HEK293 (cell line): ENCODE data around the gene CDADC1.
A peak's percentile ranks its signal among the peaks of the same experiment; 100 is the strongest.

Experiments
- CTCF ChIA-PET: fragments of 350-600 bp; formaldehyde crosslinking; extraction: SDS; loops from one replicate; lab custom pipeline; 2021; ENCODE audit warnings: antibody characterized with exemption; lab: Yijun Ruan, JAX
- POLR2A ChIA-PET: fragments of 300-600 bp; formaldehyde crosslinking; extraction: SDS; loops from one replicate; lab custom pipeline; 2020; ENCODE audit warnings: antibody characterized with exemption, inconsistent platforms; lab: Yijun Ruan, JAX
- H3K27ac ChIP-seq: fragments of 200-500 bp; sonication (Bioruptor generic); 2 replicates; pipeline ENCODE4 v1.5.1; 2014; ENCODE audit warnings: low read depth, low read length, control low read depth, inconsistent platforms; ENCODE audit errors: extremely low read depth
- H3K36me3 ChIP-seq, 2 experiments: fragments of 200-500 bp in 1 of 2; sonication (Bioruptor generic) in 1 of 2; 1 replicate in 1 of 2; 2 replicates in 1 of 2; pipeline ENCODE4 v1.5.1; 2014 to 2017; ENCODE audit warnings: inconsistent platforms in 2 of 2, low read length in 2 of 2; ENCODE audit not compliant: control insufficient read depth in 2 of 2, insufficient read depth in 1 of 2
- H3K4me1 ChIP-seq: fragments of 200-500 bp; sonication (Bioruptor generic); 2 replicates; pipeline ENCODE4 v1.5.1; 2014; ENCODE audit warnings: mild to moderate bottlenecking, low read length, inconsistent platforms; ENCODE audit not compliant: control insufficient read depth, insufficient read depth
- H3K4me3 ChIP-seq: 2 replicates; pipeline ENCODE4 v1.5.1; 2011; ENCODE audit warnings: low read depth, mild to moderate bottlenecking, control low read depth, low read length, moderate library complexity
- H3K9me3 ChIP-seq: fragments of 200-500 bp; sonication (Bioruptor generic); 2 replicates; pipeline ENCODE4 v1.5.1; 2014; ENCODE audit warnings: low read depth, low read length, inconsistent platforms; ENCODE audit not compliant: control insufficient read depth, insufficient read depth
- BCL11A ChIP-seq: fragments of 450-650 bp; formaldehyde crosslinking; IDR thresholded peaks from 2 replicates; pipeline ENCODE4 v1.5.1; 2016; ENCODE audit warnings: low read depth, missing biosample characterization, missing genetic modification characterization
- HIC1 ChIP-seq: fragments of 450-650 bp; formaldehyde crosslinking; IDR thresholded peaks from 2 replicates; pipeline ENCODE4 v1.5.1; 2016; ENCODE audit warnings: missing biosample characterization, missing genetic modification characterization
- HOXA7 ChIP-seq: sonication (generic); formaldehyde crosslinking; IDR thresholded peaks from 2 replicates; pipeline ENCODE4 v1.8.1; 2022; ENCODE audit warnings: missing genetic modification reagents, borderline replicate concordance
- PRDM1 ChIP-seq: fragments of 450-650 bp; formaldehyde crosslinking; IDR thresholded peaks from 2 replicates; pipeline ENCODE4; 2016; ENCODE audit warnings: missing biosample characterization, missing genetic modification characterization
- YY2 ChIP-seq: fragments of 450-650 bp; formaldehyde crosslinking; IDR thresholded peaks from 2 replicates; pipeline ENCODE4 v1.5.1; 2016; ENCODE audit warnings: missing biosample characterization, missing genetic modification characterization
- ZNF114 ChIP-seq: fragments of 450-650 bp; formaldehyde crosslinking; IDR thresholded peaks from 2 replicates; pipeline ENCODE4 v1.5.0; 2017; ENCODE audit warnings: missing biosample characterization, missing genetic modification characterization
- ZNF16 ChIP-seq: fragments of 450-650 bp; formaldehyde crosslinking; IDR thresholded peaks from 2 replicates; pipeline ENCODE4 v1.5.1; 2016; ENCODE audit warnings: low read depth, missing biosample characterization, missing genetic modification characterization
- ZNF19 ChIP-seq: fragments of 450-650 bp; formaldehyde crosslinking; IDR thresholded peaks from 2 replicates; pipeline ENCODE4; 2016; ENCODE audit warnings: missing biosample characterization, missing genetic modification characterization, low read depth
- ZNF202 ChIP-seq: fragments of 450-650 bp; formaldehyde crosslinking; IDR thresholded peaks from 2 replicates; pipeline ENCODE4 v1.5.1; 2016; ENCODE audit warnings: missing biosample characterization, missing genetic modification characterization, borderline replicate concordance
- ZNF211 ChIP-seq: fragments of 450-650 bp; formaldehyde crosslinking; IDR thresholded peaks from 2 replicates; pipeline ENCODE4 v1.5.1; 2016; ENCODE audit warnings: low read depth, missing biosample characterization, missing genetic modification characterization
- ZNF530 ChIP-seq: fragments of 450-650 bp; formaldehyde crosslinking; IDR thresholded peaks from 2 replicates; pipeline ENCODE4 v1.5.1; 2016; ENCODE audit warnings: low read depth, missing biosample characterization, missing genetic modification characterization
- ZNF624 ChIP-seq: fragments of 450-650 bp; formaldehyde crosslinking; IDR thresholded peaks from 2 replicates; pipeline ENCODE4 v1.5.1; 2017; ENCODE audit warnings: missing biosample characterization, missing genetic modification characterization
- ZNF747 ChIP-seq: fragments of 450-650 bp; formaldehyde crosslinking; IDR thresholded peaks from 2 replicates; pipeline ENCODE4 v1.5.1; 2016; ENCODE audit warnings: missing biosample characterization, missing genetic modification characterization
- ZNF768 ChIP-seq: fragments of 450-650 bp; formaldehyde crosslinking; IDR thresholded peaks from 2 replicates; pipeline ENCODE4 v1.5.1; 2018; ENCODE audit warnings: missing biosample characterization, mild to moderate bottlenecking, missing genetic modification characterization
- ZNF792 ChIP-seq: fragments of 450-650 bp; formaldehyde crosslinking; IDR thresholded peaks from 2 replicates; pipeline ENCODE4 v1.5.1; 2016; ENCODE audit warnings: missing biosample characterization, missing genetic modification characterization
- TF ChIP-seq, protein P1 (sequence below): fragments of 450-650 bp; formaldehyde crosslinking; conservative IDR thresholded peaks from 2 replicates; pipeline ENCODE4 v1.5.1; 2016; ENCODE audit warnings: low read depth, missing biosample characterization, missing genetic modification characterization
- TF ChIP-seq, protein P2 (sequence below): fragments of 450-650 bp; formaldehyde crosslinking; IDR thresholded peaks from 2 replicates; pipeline ENCODE4 v1.5.1; 2017; ENCODE audit warnings: missing biosample characterization, mild to moderate bottlenecking, missing genetic modification characterization, moderate library complexity
- TF ChIP-seq, protein P3 (sequence below): fragments of 450-650 bp; formaldehyde crosslinking; IDR thresholded peaks from 2 replicates; pipeline ENCODE4 v1.5.1; 2017; ENCODE audit warnings: missing biosample characterization, missing genetic modification characterization
- TF ChIP-seq, protein P4 (sequence below): fragments of 450-650 bp; formaldehyde crosslinking; IDR thresholded peaks from 2 replicates; pipeline ENCODE4 v1.5.1; 2017; ENCODE audit warnings: missing biosample characterization, missing genetic modification characterization

The CDADC1 gene

DNA sequence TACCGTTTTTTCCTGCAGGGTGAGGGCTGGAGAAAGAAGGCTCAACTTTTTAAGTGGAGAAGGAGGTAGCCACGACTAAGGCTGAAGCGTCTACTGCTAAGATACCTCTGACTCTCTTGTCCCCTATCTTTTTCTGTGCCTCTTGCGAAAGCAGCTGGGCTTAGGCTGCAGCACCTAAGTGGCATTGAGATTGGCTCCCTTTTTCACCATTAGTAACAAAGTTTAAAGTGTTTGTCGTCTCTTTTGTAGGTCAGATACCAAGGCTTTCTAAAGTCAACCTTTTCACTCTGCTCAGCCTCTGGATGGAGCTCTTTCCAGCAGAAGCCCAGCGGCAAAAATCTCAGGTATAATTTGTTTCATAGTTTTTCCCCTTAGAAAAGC, 887 bp downstream of the CDADC1 start:
- peak overlapping the region; percentile 83 for H3K4me3 ChIP-seq
- H3K9me3 ChIP-seq = no peaks in the 10 kb centered on the region
- CTCF ChIA-PET = interaction anchor here (0.7 to 1.4 kb wide), 2 partner anchors 26 to 32 kb away, joined by 3 read pairs; no protein-coding TSS in a partner anchor
- TF ChIP-seq HIC1 (tag by site-specific recombination) (no peak), ZNF211 (tag by site-specific recombination) (no peak)
- TF ChIP-seq, protein P1, sequence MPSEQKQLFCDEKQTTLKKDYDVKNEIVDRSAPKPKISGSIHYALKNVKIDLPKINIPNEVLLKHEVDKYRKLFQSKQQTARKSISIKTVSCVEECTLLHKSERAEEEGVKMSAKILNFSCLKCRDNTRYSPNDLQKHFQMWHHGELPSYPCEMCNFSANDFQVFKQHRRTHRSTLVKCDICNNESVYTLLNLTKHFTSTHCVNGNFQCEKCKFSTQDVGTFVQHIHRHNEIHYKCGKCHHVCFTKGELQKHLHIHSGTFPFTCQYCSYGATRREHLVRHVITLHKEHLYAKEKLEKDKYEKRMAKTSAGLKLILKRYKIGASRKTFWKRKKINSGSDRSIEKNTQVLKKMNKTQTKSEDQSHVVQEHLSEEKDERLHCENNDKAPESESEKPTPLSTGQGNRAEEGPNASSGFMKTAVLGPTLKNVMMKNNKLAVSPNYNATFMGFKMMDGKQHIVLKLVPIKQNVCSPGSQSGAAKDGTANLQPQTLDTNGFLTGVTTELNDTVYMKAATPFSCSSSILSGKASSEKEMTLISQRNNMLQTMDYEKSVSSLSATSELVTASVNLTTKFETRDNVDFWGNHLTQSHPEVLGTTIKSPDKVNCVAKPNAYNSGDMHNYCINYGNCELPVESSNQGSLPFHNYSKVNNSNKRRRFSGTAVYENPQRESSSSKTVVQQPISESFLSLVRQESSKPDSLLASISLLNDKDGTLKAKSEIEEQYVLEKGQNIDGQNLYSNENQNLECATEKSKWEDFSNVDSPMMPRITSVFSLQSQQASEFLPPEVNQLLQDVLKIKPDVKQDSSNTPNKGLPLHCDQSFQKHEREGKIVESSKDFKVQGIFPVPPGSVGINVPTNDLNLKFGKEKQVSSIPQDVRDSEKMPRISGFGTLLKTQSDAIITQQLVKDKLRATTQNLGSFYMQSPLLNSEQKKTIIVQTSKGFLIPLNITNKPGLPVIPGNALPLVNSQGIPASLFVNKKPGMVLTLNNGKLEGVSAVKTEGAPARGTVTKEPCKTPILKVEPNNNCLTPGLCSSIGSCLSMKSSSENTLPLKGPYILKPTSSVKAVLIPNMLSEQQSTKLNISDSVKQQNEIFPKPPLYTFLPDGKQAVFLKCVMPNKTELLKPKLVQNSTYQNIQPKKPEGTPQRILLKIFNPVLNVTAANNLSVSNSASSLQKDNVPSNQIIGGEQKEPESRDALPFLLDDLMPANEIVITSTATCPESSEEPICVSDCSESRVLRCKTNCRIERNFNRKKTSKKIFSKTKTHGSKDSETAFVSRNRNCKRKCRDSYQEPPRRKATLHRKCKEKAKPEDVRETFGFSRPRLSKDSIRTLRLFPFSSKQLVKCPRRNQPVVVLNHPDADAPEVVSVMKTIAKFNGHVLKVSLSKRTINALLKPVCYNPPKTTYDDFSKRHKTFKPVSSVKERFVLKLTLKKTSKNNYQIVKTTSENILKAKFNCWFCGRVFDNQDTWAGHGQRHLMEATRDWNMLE = no peak
- POLR2A ChIA-PET = interaction anchor here (1.0 kb wide), 1 partner anchor 272 kb away, joined by 4 read pairs; the partner anchor contains the start of gene FNDC3A
- 0 out of 2 replicates have a peak, but pooled peaks cover 2% of the 10 kb centered on the region for H3K4me1 ChIP-seq
- peaks cover 0 to 4% of the 10 kb centered on the region in 2 experiments; a peak in 2 of 3 replicates for H3K36me3 ChIP-seq
- H3K27ac ChIP-seq = peak overlapping the region; percentile 74; the same call in 1 of the 2 replicates

GRCh38 chr13:49251326-49251725, 3.6 kb downstream of the CDADC1 start:
- CTCF ChIA-PET = interaction anchor here (0.8 kb wide), 1 partner anchor 29 kb away, joined by 3 read pairs; no protein-coding TSS in a partner anchor
- 0 out of 2 replicates have a peak, but pooled peaks cover 2% of the 10 kb centered on the region for H3K4me1 ChIP-seq
- POLR2A ChIA-PET = no interaction called here
- no peak overlapping the region for H3K4me3 ChIP-seq
- H3K9me3 ChIP-seq = no peaks in the 10 kb centered on the region
- TF ChIP-seq ZNF19 (tag by site-specific recombination) = no peak
- TF ChIP-seq ZNF202 (tag by site-specific recombination) = no peak
- no peak for TF ChIP-seq ZNF530 (tag by site-specific recombination)
- TF ChIP-seq, protein P2, sequence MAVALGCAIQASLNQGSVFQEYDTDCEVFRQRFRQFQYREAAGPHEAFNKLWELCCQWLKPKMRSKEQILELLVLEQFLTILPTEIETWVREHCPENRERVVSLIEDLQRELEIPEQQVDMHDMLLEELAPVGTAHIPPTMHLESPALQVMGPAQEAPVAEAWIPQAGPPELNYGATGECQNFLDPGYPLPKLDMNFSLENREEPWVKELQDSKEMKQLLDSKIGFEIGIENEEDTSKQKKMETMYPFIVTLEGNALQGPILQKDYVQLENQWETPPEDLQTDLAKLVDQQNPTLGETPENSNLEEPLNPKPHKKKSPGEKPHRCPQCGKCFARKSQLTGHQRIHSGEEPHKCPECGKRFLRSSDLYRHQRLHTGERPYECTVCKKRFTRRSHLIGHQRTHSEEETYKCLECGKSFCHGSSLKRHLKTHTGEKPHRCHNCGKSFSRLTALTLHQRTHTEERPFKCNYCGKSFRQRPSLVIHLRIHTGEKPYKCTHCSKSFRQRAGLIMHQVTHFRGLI = no peak
- TF ChIP-seq ZNF792 = no peak
- no peak for TF ChIP-seq ZNF768 (tag by site-specific recombination)
- no peak for TF ChIP-seq ZNF624 (tag by site-specific recombination)
- TF ChIP-seq HOXA7 (CRISPR knock-in tag) = no peak
- no peak for TF ChIP-seq ZNF114 (tag by site-specific recombination)
- TF ChIP-seq BCL11A (tag by site-specific recombination) = no peak
- TF ChIP-seq, protein P3, sequence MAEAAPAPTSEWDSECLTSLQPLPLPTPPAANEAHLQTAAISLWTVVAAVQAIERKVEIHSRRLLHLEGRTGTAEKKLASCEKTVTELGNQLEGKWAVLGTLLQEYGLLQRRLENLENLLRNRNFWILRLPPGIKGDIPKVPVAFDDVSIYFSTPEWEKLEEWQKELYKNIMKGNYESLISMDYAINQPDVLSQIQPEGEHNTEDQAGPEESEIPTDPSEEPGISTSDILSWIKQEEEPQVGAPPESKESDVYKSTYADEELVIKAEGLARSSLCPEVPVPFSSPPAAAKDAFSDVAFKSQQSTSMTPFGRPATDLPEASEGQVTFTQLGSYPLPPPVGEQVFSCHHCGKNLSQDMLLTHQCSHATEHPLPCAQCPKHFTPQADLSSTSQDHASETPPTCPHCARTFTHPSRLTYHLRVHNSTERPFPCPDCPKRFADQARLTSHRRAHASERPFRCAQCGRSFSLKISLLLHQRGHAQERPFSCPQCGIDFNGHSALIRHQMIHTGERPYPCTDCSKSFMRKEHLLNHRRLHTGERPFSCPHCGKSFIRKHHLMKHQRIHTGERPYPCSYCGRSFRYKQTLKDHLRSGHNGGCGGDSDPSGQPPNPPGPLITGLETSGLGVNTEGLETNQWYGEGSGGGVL (tag by site-specific recombination) = no peak
- no peak for TF ChIP-seq PRDM1 (tag by site-specific recombination)
- no peak for TF ChIP-seq ZNF16 (tag by site-specific recombination)
- no peak for TF ChIP-seq ZNF747 (tag by site-specific recombination)
- TF ChIP-seq YY2 (tag by site-specific recombination) = no peak
- TF ChIP-seq, protein P4, sequence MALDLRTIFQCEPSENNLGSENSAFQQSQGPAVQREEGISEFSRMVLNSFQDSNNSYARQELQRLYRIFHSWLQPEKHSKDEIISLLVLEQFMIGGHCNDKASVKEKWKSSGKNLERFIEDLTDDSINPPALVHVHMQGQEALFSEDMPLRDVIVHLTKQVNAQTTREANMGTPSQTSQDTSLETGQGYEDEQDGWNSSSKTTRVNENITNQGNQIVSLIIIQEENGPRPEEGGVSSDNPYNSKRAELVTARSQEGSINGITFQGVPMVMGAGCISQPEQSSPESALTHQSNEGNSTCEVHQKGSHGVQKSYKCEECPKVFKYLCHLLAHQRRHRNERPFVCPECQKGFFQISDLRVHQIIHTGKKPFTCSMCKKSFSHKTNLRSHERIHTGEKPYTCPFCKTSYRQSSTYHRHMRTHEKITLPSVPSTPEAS (tag by site-specific recombination) = no peak
- H3K36me3 ChIP-seq = peaks cover 0 to 19% of the 10 kb centered on the region in 2 experiments; a peak in 2 of 3 replicates
- no peak overlapping the region for H3K27ac ChIP-seq
